Measurements from ENCODE around the gene PHACTR3. TPM values are rescaled to one million over a fixed set of nuclear protein-coding genes. Genes with fewer than 3 reads are reported as not detected.

The PHACTR3 gene
- total RNA-seq, 4 donors from 2014 or later: 5.4 to 15.9 (median 10.0) TPM

GRCh38 chr20:59585714-59586409, 18.5 kb upstream of the PHACTR3 start:
- peaks cover 0 to 3% of the 10 kb centered on the region in 2 donors for H3K27me3 ChIP-seq
- peaks cover 0 to 28% (median 0%) of the 10 kb centered on the region in 4 donors for H3K9me3 ChIP-seq
- no peak for DNase-seq (ENCODE audit: low spot score in 2 of 2)
- WGBS, 2 donors: 61% methylated on average over 16 of the region's 16 CpGs
- no peaks in the 10 kb centered on the region for H3K36me3 ChIP-seq
- no peak overlapping the region for H3K27ac ChIP-seq
- H3K4me3 ChIP-seq: no peak overlapping the region
- TF ChIP-seq POLR2A (IDR thresholded peaks at IDR 0.05) (no peak), CTCF (IDR thresholded peaks at IDR 0.05) (no peak), EP300 (IDR thresholded peaks at IDR 0.05) (no peak)
- peaks cover 0 to 12% (median 0%) of the 10 kb centered on the region in 4 donors for H3K4me1 ChIP-seq

GRCh38 chr20:59586613-59587012, 17.7 kb upstream of the PHACTR3 start:
- Histone ChIP-seq H3K4me3 (no peak overlapping the region), H3K27ac (no peak overlapping the region), H3K36me3 (no peaks in the 10 kb centered on the region), H3K9me3 (peaks cover 0 to 31% (median 0%) of the 10 kb centered on the region in 4 donors), H3K4me1 (peaks cover 0 to 12% (median 0%) of the 10 kb centered on the region in 4 donors), H3K27me3 (peaks cover 0 to 3% of the 10 kb centered on the region in 2 donors)
- TF ChIP-seq CTCF (IDR thresholded peaks at IDR 0.05) (no peak), POLR2A (IDR thresholded peaks at IDR 0.05) (no peak), EP300 (IDR thresholded peaks at IDR 0.05) (no peak)
- 82 to 89% methylated on average over 6 of the region's 6 CpGs for WGBS, 2 donors
- DNase-seq (ENCODE audit: low spot score in 2 of 2): no peak

GRCh38 chr20:59587570-59587969, 16.8 kb upstream of the PHACTR3 start:
- H3K9me3 ChIP-seq: peaks cover 0 to 31% (median 0%) of the 10 kb centered on the region in 4 donors

GRCh38 chr20:59588236-59588855, 16.0 kb upstream of the PHACTR3 start:
- Histone ChIP-seq H3K4me3 (no peak overlapping the region), H3K27ac (no peak overlapping the region), H3K9me3 (peaks cover 0 to 31% (median 0%) of the 10 kb centered on the region in 4 donors), H3K27me3 (peaks cover 0 to 3% of the 10 kb centered on the region in 2 donors), H3K36me3 (no peaks in the 10 kb centered on the region), H3K4me1 (peaks cover 0 to 2% (median 0%) of the 10 kb centered on the region in 4 donors)
- 82 to 86% methylated on average over 13 of the region's 13 CpGs for WGBS, 2 donors
- DNase-seq (ENCODE audit: low spot score in 2 of 2): no peak
- TF ChIP-seq EP300 (IDR thresholded peaks at IDR 0.05) (no peak), POLR2A (IDR thresholded peaks at IDR 0.05) (no peak), CTCF (IDR thresholded peaks at IDR 0.05) (no peak)

More at GRCh38 chr20:59587570-59587969, 16.8 kb upstream of the PHACTR3 start:
- no peaks in the 10 kb centered on the region for H3K36me3 ChIP-seq
- H3K4me3 ChIP-seq: no peak overlapping the region
- no peak overlapping the region for H3K27ac ChIP-seq
- peaks cover 0 to 10% (median 0%) of the 10 kb centered on the region in 4 donors for H3K4me1 ChIP-seq
- WGBS, 2 donors: 84% methylated on average over 5 to 6 of the region's 6 CpGs
- peaks cover 0 to 3% of the 10 kb centered on the region in 2 donors for H3K27me3 ChIP-seq
- no peak for DNase-seq (ENCODE audit: low spot score in 2 of 2)
- TF ChIP-seq POLR2A (IDR thresholded peaks at IDR 0.05): no peak
- no peak for TF ChIP-seq EP300 (IDR thresholded peaks at IDR 0.05)
- TF ChIP-seq CTCF (IDR thresholded peaks at IDR 0.05): no peak

GRCh38 chr20:59589086-59589684, 15.2 kb upstream of the PHACTR3 start:
- DNase-seq (ENCODE audit: low spot score in 2 of 2): no peak
- Histone ChIP-seq H3K27me3 (peaks cover 0 to 3% of the 10 kb centered on the region in 2 donors), H3K27ac (no peak overlapping the region), H3K36me3 (no peaks in the 10 kb centered on the region), H3K4me1 (no peaks in the 10 kb centered on the region), H3K9me3 (peaks cover 0 to 31% (median 0%) of the 10 kb centered on the region in 4 donors), H3K4me3 (no peak overlapping the region)
- TF ChIP-seq EP300 (IDR thresholded peaks at IDR 0.05): no peak
- TF ChIP-seq CTCF (IDR thresholded peaks at IDR 0.05): no peak
- no peak for TF ChIP-seq POLR2A (IDR thresholded peaks at IDR 0.05)
- 93% methylated on average over 24 of the region's 24 CpGs for WGBS, 2 donors

Data from tibial nerve (tissue), 4 donors.